ENCODE results near the gene NOSTRIN.

- TF ChIP-seq TRIM28 (IDR thresholded peaks at IDR 0.05; ENCODE audit: borderline replicate concordance, low read length) = no peak
- TF ChIP-seq ZNF747 (tag by site-specific recombination; IDR thresholded peaks at IDR 0.05) = no peak
- no peak for TF ChIP-seq RBAK (tag by site-specific recombination; IDR thresholded peaks at IDR 0.05)
- TF ChIP-seq ZNF623 (tag by site-specific recombination; IDR thresholded peaks at IDR 0.05) = no peak
- TF ChIP-seq, protein P1, sequence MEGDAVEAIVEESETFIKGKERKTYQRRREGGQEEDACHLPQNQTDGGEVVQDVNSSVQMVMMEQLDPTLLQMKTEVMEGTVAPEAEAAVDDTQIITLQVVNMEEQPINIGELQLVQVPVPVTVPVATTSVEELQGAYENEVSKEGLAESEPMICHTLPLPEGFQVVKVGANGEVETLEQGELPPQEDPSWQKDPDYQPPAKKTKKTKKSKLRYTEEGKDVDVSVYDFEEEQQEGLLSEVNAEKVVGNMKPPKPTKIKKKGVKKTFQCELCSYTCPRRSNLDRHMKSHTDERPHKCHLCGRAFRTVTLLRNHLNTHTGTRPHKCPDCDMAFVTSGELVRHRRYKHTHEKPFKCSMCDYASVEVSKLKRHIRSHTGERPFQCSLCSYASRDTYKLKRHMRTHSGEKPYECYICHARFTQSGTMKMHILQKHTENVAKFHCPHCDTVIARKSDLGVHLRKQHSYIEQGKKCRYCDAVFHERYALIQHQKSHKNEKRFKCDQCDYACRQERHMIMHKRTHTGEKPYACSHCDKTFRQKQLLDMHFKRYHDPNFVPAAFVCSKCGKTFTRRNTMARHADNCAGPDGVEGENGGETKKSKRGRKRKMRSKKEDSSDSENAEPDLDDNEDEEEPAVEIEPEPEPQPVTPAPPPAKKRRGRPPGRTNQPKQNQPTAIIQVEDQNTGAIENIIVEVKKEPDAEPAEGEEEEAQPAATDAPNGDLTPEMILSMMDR (tag by site-specific recombination; IDR thresholded peaks at IDR 0.05) = no peak
- TF ChIP-seq ZNF184 (tag by site-specific recombination; IDR thresholded peaks at IDR 0.05) = no peak
- TF ChIP-seq ZNF239 (tag by site-specific recombination; IDR thresholded peaks at IDR 0.05) = no peak
- TF ChIP-seq ZNF777 (tag by site-specific recombination; IDR thresholded peaks at IDR 0.05; ENCODE audit: borderline replicate concordance) = no peak
- no peak for TF ChIP-seq ZNF510 (tag by site-specific recombination; IDR thresholded peaks at IDR 0.05; ENCODE audit: insufficient replicate concordance)
- TF ChIP-seq, protein P2, sequence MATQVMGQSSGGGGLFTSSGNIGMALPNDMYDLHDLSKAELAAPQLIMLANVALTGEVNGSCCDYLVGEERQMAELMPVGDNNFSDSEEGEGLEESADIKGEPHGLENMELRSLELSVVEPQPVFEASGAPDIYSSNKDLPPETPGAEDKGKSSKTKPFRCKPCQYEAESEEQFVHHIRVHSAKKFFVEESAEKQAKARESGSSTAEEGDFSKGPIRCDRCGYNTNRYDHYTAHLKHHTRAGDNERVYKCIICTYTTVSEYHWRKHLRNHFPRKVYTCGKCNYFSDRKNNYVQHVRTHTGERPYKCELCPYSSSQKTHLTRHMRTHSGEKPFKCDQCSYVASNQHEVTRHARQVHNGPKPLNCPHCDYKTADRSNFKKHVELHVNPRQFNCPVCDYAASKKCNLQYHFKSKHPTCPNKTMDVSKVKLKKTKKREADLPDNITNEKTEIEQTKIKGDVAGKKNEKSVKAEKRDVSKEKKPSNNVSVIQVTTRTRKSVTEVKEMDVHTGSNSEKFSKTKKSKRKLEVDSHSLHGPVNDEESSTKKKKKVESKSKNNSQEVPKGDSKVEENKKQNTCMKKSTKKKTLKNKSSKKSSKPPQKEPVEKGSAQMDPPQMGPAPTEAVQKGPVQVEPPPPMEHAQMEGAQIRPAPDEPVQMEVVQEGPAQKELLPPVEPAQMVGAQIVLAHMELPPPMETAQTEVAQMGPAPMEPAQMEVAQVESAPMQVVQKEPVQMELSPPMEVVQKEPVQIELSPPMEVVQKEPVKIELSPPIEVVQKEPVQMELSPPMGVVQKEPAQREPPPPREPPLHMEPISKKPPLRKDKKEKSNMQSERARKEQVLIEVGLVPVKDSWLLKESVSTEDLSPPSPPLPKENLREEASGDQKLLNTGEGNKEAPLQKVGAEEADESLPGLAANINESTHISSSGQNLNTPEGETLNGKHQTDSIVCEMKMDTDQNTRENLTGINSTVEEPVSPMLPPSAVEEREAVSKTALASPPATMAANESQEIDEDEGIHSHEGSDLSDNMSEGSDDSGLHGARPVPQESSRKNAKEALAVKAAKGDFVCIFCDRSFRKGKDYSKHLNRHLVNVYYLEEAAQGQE (tag by site-specific recombination; IDR thresholded peaks at IDR 0.05) = no peak
- TF ChIP-seq, protein P3, sequence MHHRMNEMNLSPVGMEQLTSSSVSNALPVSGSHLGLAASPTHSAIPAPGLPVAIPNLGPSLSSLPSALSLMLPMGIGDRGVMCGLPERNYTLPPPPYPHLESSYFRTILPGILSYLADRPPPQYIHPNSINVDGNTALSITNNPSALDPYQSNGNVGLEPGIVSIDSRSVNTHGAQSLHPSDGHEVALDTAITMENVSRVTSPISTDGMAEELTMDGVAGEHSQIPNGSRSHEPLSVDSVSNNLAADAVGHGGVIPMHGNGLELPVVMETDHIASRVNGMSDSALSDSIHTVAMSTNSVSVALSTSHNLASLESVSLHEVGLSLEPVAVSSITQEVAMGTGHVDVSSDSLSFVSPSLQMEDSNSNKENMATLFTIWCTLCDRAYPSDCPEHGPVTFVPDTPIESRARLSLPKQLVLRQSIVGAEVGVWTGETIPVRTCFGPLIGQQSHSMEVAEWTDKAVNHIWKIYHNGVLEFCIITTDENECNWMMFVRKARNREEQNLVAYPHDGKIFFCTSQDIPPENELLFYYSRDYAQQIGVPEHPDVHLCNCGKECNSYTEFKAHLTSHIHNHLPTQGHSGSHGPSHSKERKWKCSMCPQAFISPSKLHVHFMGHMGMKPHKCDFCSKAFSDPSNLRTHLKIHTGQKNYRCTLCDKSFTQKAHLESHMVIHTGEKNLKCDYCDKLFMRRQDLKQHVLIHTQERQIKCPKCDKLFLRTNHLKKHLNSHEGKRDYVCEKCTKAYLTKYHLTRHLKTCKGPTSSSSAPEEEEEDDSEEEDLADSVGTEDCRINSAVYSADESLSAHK (tag by site-specific recombination; IDR thresholded peaks at IDR 0.05) = no peak
- no peak for TF ChIP-seq ZFP41 (tag by site-specific recombination; IDR thresholded peaks at IDR 0.05; ENCODE audit: borderline replicate concordance)
- TF ChIP-seq, protein P4, sequence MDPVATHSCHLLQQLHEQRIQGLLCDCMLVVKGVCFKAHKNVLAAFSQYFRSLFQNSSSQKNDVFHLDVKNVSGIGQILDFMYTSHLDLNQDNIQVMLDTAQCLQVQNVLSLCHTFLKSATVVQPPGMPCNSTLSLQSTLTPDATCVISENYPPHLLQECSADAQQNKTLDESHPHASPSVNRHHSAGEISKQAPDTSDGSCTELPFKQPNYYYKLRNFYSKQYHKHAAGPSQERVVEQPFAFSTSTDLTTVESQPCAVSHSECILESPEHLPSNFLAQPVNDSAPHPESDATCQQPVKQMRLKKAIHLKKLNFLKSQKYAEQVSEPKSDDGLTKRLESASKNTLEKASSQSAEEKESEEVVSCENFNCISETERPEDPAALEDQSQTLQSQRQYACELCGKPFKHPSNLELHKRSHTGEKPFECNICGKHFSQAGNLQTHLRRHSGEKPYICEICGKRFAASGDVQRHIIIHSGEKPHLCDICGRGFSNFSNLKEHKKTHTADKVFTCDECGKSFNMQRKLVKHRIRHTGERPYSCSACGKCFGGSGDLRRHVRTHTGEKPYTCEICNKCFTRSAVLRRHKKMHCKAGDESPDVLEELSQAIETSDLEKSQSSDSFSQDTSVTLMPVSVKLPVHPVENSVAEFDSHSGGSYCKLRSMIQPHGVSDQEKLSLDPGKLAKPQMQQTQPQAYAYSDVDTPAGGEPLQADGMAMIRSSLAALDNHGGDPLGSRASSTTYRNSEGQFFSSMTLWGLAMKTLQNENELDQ (tag by site-specific recombination; IDR thresholded peaks at IDR 0.05; ENCODE audit: low read depth) = no peak
These were observed 82.5 kb downstream of the NOSTRIN start for GRCh38 chr2:168884975-168885374.

Data from HEK293 (cell line).